Spinal cord (tissue), 10 donors: ENCODE measurements around the gene ARHGEF9. TPM values are rescaled to one million over a fixed set of nuclear protein-coding genes. Genes with fewer than 3 reads are reported as not detected.

Source experiments
- DNase-seq, 6 donors: peaks; one replicate each; pipeline versions ENCODE4 v3.0.0 to v3.0.0-alpha.2; 2013 to 2015; ENCODE audit warnings: low spot score in 6 of 6, low read depth in 4 of 6
- H3K27ac ChIP-seq: one replicate; pipeline ENCODE4 v1.5.1; 2013; ENCODE audit warnings: low read depth, low read length, control low read depth
- H3K27me3 ChIP-seq: one replicate; pipeline ENCODE4 v1.6.1; 2013; ENCODE audit warnings: low read length; ENCODE audit not compliant: control insufficient read depth, insufficient read depth
- H3K36me3 ChIP-seq: one replicate; pipeline ENCODE4 v1.6.1; 2013; ENCODE audit warnings: low read length; ENCODE audit not compliant: control insufficient read depth, insufficient read depth
- H3K4me1 ChIP-seq: one replicate; pipeline ENCODE4 v1.6.1; 2013; ENCODE audit warnings: low read length; ENCODE audit not compliant: control insufficient read depth, insufficient read depth
- H3K4me3 ChIP-seq: one replicate; pipeline ENCODE4 v1.5.1; 2013; ENCODE audit warnings: low read depth, low read length, control low read depth
- H3K9me3 ChIP-seq: one replicate; pipeline ENCODE4 v1.6.1; 2013; ENCODE audit warnings: low read length; ENCODE audit not compliant: control insufficient read depth, insufficient read depth
- WGBS: methylation state at CpG from one replicate; pipeline ENCODE4 v1.1.5; 2013; ENCODE audit warnings: missing lambda C conversion rate; ENCODE audit not compliant: insufficient coverage; 5-methylcytosine and 5-hydroxymethylcytosine counted together
- polyA plus RNA-seq, 2 donors: library from polyadenylated mRNA; unstranded; fragments of 120-200 nt; gene quantifications; one replicate each; pipeline ENCODE4 v1.2.1, GENCODE V29; 2013; ENCODE audit not compliant: insufficient read length in 2 of 2
- total RNA-seq, 2 donors: library from RNA; depleted of rRNA in 1 of 2; stranded (reverse); fragments of 120-200 nt in 1 of 2; fragments of >200 nt in 1 of 2; gene quantifications; one replicate each; pipeline versions ENCODE4 v1.2.3 to v1.2.4, GENCODE V29; 2013 to 2014
- donor health status: healthy.

ARHGEF9 gene
- total and polyA plus RNA-seq, 4 donors, result 56.0 to 81.7 (median 65.8) TPM

DNA sequence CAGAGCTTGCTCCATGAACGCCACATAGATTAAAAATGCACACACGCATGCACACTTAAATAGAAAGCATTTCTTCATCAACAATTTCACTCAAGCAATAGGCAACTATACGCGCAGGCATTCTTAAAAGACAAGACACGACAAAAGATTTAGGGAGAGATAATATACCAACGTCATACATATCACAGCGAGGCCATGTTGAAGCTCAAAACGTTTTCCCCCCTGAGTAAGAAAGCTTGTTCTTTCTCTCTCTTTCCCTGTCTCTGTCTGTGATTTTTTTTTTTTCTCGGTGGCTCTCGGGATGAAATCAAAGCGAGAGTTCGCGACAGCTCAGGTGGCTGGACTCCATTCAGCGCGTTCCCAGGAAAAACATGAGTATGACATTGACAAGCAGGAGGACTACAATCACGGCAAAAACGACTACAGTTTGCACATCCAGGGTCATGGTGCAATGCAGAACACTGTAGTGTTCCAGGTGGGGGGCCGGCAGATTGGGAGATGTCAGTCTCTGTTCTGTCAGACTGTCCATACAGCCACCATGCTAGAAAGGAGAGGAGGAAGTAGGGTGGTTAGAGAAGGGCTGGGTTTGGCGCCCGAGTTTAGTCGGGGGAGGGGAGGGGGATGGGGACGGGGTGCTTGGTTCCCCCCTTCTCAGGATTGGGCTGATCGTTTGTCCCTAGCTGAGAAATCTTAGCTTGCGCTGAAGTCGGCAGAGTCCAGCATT, 30.7 kb downstream of the ARHGEF9 start:
- DNase-seq, result peak in 1 of 6 donors; percentile 61
- Histone ChIP-seq H3K9me3 (no peaks in the 10 kb centered on the region), H3K36me3 (no peaks in the 10 kb centered on the region), H3K4me3 (peak overlapping the region; percentile 67), H3K27ac (peak overlapping the region; percentile 93), H3K4me1 (peaks cover 8% of the 10 kb centered on the region), H3K27me3 (no peaks in the 10 kb centered on the region)
- 26% methylated on average over 19 of the region's 25 CpGs for WGBS

DNA sequence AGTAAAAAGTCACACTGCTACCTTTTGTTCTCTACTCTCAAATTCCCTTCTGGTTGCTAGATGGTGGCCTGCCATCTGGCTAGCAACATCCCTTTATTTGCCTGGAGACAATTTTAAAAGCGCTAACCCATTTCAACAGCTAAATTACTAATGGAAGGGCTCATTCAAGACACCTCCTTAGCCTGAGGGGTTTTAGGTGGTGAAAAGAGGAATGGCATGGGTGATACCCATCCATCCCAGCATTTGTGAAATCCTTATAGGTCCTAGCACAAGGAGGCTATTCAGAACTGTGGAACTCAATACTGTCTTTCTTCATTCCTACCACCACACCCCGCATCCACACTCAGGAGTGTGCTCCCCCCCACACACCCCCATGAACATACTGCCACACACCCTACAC, 33.5 kb downstream of the ARHGEF9 start:
- no peaks in the 10 kb centered on the region for H3K9me3 ChIP-seq
- 27% methylated on average over 2 of the region's 2 CpGs for WGBS
- H3K4me3 ChIP-seq, result no peak overlapping the region
- H3K36me3 ChIP-seq, result no peaks in the 10 kb centered on the region
- H3K27ac ChIP-seq, result peak overlapping the region; percentile 37
- H3K4me1 ChIP-seq, result peaks cover 8% of the 10 kb centered on the region
- peak in 2 of 6 donors; percentile 39 to 42 for DNase-seq
- no peaks in the 10 kb centered on the region for H3K27me3 ChIP-seq

DNA sequence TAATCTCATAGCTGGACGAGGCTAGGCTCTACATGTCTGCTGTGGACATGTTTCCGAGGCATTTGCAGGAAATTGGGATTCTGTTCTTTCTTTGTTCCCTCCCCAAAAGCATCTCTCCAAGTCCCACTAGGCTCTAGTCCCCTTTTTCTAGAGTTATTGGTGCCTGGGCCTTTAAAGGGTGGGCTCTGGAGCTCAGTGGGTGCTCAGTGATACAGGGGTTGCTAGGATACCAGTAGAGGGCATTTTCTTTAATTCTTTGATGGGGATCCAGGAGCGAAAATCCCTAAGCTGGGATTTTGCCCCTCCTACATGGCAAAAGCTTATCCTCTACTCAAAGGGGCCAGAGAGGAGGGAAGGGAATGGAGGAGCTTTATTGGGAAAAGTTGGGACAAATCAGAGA, 34.2 kb downstream of the ARHGEF9 start:
- no peaks in the 10 kb centered on the region for H3K9me3 ChIP-seq
- H3K4me3 ChIP-seq, result no peak overlapping the region
- no peaks in the 10 kb centered on the region for H3K27me3 ChIP-seq
- H3K36me3 ChIP-seq, result no peaks in the 10 kb centered on the region
- peak overlapping the region; percentile 37 for H3K27ac ChIP-seq
- H3K4me1 ChIP-seq, result peaks cover 8% of the 10 kb centered on the region
- peak in 2 of 6 donors; percentile 80 to 86 for DNase-seq
- 14% methylated on average over 1 of the region's 3 CpGs for WGBS

DNA sequence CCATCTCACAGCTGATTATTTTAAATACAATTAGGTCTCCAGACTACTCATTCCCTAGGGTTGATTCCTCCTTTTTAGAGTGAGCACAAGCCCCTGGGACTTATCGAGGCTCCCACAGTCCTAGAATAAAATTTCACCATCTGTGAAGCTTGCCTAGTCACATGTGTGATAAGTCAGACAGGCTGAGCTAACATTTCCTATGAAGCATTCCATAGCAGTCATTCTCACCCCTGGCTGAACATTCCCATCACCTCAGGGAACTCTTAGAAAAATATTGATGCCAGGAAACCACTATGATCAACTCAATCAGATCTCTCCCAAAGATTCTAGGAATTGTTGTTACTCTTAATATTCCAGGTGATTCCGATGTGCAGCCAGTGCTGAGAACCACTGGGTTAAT, 37.7 kb downstream of the ARHGEF9 start:
- peak in 2 of 6 donors; percentile 16 to 40 for DNase-seq

DNA sequence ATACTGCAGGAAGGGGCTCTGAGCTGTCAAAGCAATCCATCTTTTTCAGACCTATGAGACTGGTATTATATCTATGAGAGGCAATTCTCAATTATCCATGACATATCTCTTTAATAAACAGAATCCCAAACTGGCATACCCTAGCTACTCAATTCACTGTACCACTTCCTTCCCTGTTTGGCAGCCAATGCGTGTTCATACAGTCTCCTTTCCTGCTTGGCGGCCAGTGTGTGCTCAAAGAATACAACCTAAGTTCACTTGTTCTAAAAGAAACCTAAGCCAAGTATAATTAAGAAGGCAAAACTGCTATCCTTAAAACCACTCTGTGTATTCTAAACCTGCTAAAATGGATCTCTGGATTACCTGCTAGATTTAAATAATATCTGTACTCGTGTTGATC, 38.3 kb downstream of the ARHGEF9 start:
- Histone ChIP-seq H3K27ac (no peak overlapping the region), H3K4me3 (no peak overlapping the region), H3K27me3 (no peaks in the 10 kb centered on the region), H3K4me1 (peaks cover 14% of the 10 kb centered on the region), H3K9me3 (no peaks in the 10 kb centered on the region), H3K36me3 (no peaks in the 10 kb centered on the region)
- peak in 2 of 6 donors; percentile 4 to 8 for DNase-seq
- no CpG with 5 or more reads among the region's 3 CpGs for WGBS

More for the DNA sequence above, 37.7 kb downstream of the ARHGEF9 start:
- no peaks in the 10 kb centered on the region for H3K9me3 ChIP-seq
- H3K36me3 ChIP-seq, result no peaks in the 10 kb centered on the region
- no peaks in the 10 kb centered on the region for H3K27me3 ChIP-seq
- 13% methylated on average over 1 of the region's 2 CpGs for WGBS
- H3K4me3 ChIP-seq, result no peak overlapping the region
- H3K27ac ChIP-seq, result peak overlapping the region; percentile 36
- peaks cover 14% of the 10 kb centered on the region for H3K4me1 ChIP-seq

DNA sequence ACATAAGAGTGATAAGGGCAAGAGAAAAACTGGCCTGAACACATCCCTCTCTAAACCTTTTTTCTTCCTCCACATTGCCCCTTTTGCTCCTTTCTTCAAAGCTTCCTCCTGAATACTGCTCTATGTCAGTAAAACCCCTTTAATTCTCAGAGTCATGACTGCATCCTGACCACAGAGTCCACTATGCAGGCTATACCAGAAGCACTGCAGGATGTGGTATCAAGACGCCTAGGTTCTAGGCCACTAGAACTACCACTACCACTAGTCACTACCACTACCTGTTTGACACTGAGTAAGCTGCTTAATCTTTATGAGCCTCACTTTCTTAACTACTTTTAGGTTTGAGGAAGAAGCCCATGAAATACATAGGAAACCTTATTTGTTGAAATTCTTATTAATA, 38.7 kb downstream of the ARHGEF9 start:
- no CpG with 5 or more reads among the region's 1 CpG for WGBS
- no peaks in the 10 kb centered on the region for H3K36me3 ChIP-seq
- H3K27me3 ChIP-seq, result no peaks in the 10 kb centered on the region
- DNase-seq, result no peak
- H3K4me1 ChIP-seq, result peaks cover 14% of the 10 kb centered on the region
- no peaks in the 10 kb centered on the region for H3K9me3 ChIP-seq
- H3K27ac ChIP-seq, result no peak overlapping the region
- no peak overlapping the region for H3K4me3 ChIP-seq

DNA sequence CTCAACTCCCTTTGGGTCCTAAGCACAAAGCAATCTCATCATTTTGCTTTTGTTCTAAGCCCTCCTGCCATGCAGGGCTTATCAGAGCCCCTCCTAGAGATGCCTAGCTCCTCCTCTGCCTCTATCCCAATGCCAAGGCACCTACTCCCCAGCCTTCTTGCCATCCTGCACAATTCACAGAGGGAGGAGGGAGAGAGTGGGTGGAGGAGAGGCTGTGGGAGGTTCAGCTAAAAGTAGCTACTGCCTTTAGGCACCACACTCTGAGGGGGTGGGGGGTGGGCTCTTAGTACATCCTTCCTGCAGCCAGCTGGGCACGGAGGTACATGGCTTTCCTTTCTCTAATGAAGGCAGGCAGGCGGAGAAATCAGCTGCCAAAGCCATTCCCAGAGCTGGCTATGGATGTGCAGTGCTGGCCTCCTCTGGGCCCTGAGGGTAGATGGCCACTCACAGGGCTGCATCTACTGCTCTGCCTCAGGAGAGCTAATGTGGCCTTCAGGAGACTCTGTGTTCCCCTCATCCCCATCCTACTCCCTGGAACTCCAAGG, 40.1 kb downstream of the ARHGEF9 start:
- H3K4me1 ChIP-seq, result peaks cover 7% of the 10 kb centered on the region
- H3K36me3 ChIP-seq, result no peaks in the 10 kb centered on the region
- H3K27ac ChIP-seq, result no peak overlapping the region
- peak in 1 of 6 donors; percentile 1 for DNase-seq
- no peak overlapping the region for H3K4me3 ChIP-seq
- H3K27me3 ChIP-seq, result no peaks in the 10 kb centered on the region
- WGBS, result 36% methylated on average over 2 of the region's 2 CpGs
- H3K9me3 ChIP-seq, result no peaks in the 10 kb centered on the region

DNA sequence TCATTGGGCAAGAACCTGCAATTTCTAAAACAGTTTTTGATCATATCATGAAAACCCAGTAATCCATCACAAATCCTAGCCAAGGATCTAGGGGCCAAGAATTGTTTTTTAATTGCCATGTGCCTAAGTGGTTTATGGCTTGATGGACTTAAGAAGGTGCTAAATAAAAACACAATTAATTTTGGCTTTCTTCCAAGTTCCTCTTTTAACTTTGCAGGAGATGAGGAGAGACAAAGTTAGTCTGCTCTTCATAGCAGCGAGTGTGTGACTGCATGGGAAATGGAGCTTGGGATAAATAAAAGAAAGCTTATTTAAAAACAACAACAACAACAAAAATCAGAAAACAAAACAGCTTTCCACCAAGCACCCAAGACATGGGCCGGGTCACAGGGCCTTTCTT, 41.4 kb downstream of the ARHGEF9 start:
- H3K4me1 ChIP-seq, result peaks cover 6% of the 10 kb centered on the region
- no CpG with 5 or more reads among the region's 2 CpGs for WGBS
- no peak for DNase-seq
- no peaks in the 10 kb centered on the region for H3K27me3 ChIP-seq
- no peak overlapping the region for H3K27ac ChIP-seq
- H3K4me3 ChIP-seq, result no peak overlapping the region
- no peaks in the 10 kb centered on the region for H3K36me3 ChIP-seq
- H3K9me3 ChIP-seq, result no peaks in the 10 kb centered on the region

DNA sequence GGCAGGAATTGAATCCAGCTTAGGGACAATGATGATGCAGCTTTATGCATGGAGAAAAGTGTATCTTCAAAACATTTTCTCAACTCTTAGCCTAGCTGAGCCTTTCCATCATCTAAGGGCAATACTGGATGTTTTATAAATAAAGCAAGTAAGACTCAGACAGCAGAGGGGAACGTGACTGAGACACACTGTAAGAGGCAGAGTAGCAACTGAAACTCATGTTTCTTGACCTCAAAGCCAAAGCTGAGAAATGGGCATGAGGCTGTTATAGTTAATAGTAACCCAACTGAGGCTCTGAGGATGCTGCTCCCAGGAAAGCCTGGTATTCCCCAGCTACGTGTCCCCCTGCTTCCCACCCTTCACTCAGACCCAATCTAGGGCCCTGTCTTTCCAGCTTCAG, 44.6 kb downstream of the ARHGEF9 start:
- H3K27ac ChIP-seq, result no peak overlapping the region
- DNase-seq, result no peak
- H3K4me3 ChIP-seq, result no peak overlapping the region
- H3K4me1 ChIP-seq, result peaks cover 6% of the 10 kb centered on the region
- 52% methylated on average over 2 of the region's 2 CpGs for WGBS
- no peaks in the 10 kb centered on the region for H3K36me3 ChIP-seq
- no peaks in the 10 kb centered on the region for H3K9me3 ChIP-seq
- H3K27me3 ChIP-seq, result no peaks in the 10 kb centered on the region

DNA sequence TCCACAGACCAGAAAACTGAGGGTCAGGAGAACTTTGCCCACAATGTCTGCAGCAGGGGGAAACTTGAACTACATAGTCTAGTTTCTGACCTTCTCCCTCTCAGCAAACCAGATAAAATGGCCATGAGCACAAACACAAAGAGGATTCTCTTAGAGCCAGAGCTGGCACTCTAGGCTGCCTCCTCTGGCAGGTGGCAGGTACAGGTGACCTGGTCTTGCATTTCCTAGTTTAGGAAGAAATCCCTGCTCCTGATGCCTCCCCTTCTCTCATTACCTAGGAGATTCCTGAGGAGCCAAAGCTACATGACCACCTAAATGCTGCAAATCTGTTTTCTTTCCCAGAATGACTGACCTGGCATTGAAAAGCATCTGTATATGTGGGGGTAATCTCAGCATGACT, 45.1 kb downstream of the ARHGEF9 start:
- Histone ChIP-seq H3K36me3 (no peaks in the 10 kb centered on the region), H3K27ac (no peak overlapping the region), H3K27me3 (no peaks in the 10 kb centered on the region), H3K4me1 (peaks cover 2% of the 10 kb centered on the region), H3K4me3 (no peak overlapping the region), H3K9me3 (no peaks in the 10 kb centered on the region)
- DNase-seq, result no peak
